Peyer's patch (tissue), 4 donors: ENCODE measurements around the gene ZNF429. TPM values are rescaled to one million over a fixed set of nuclear protein-coding genes. Genes with fewer than 3 reads are reported as not detected.
"Not testable (repeated sequence)": the region's sequence is repeated elsewhere in the genome, so short reads cannot be mapped to it uniquely, and the experiment has no call there.

Experiments used
- DNase-seq, 3 donors: peaks; one replicate each; pipeline ENCODE4 v3.0.0-alpha.2; 2017 to 2019
- H3K27ac ChIP-seq, 4 donors: fragments of 200-600 bp; sonication (generic); one replicate each; pipeline ENCODE4 v1.5.1; 2016 to 2019
- H3K27me3 ChIP-seq, 2 donors: fragments of 200-600 bp; sonication (generic); one replicate each; pipeline ENCODE4 v1.5.1; 2019
- H3K36me3 ChIP-seq, 3 donors: fragments of 200-600 bp; sonication (generic); one replicate each; pipeline ENCODE4 v1.5.1; 2016 to 2019
- H3K4me1 ChIP-seq, 4 donors: fragments of 200-600 bp; sonication (generic); one replicate each; pipeline ENCODE4 v1.5.1; 2016 to 2019
- H3K4me3 ChIP-seq, 4 donors: fragments of 200-600 bp; sonication (generic); 1 replicate in 3 of 4; 2 replicates in 1 of 4; pipeline ENCODE4 v1.5.1; 2016 to 2019; ENCODE audit warnings: mild to moderate bottlenecking in 1 of 4
- H3K9me3 ChIP-seq, 4 donors: fragments of 200-600 bp; sonication (generic); one replicate each; pipeline ENCODE4 v1.5.1; 2016 to 2019; ENCODE audit warnings: mild to moderate bottlenecking in 1 of 4
- POLR2A ChIP-seq, 2 donors: fragments of 450-650 bp; IDR thresholded peaks; one replicate each; pipeline ENCODE4 v1.5.1; 2017; ENCODE audit warnings: antibody characterized with exemption in 2 of 2, mild to moderate bottlenecking in 2 of 2, moderate library complexity in 2 of 2
- total RNA-seq, 4 donors: library from RNA; depleted of rRNA; stranded (reverse); fragments of >200 nt; gene quantifications; one replicate each; pipeline ENCODE4 v1.1.0, GENCODE V29; 2016
- TF ChIP-seq, protein P1 (sequence below), 6 experiments: fragments of 450-650 bp in 4 of 6; fragments of 200-600 bp in 2 of 6; sonication (generic) in 1 of 6; IDR thresholded peaks; one replicate each; pipeline ENCODE4 v1.5.1; 2017 to 2019; ENCODE audit warnings: antibody characterized with exemption in 6 of 6, mild to moderate bottlenecking in 3 of 6, moderate library complexity in 1 of 6

The ZNF429 gene
- total RNA-seq, 4 donors from 2014 or later = 8.4 to 28.2 (median 20.0) TPM

DNA sequence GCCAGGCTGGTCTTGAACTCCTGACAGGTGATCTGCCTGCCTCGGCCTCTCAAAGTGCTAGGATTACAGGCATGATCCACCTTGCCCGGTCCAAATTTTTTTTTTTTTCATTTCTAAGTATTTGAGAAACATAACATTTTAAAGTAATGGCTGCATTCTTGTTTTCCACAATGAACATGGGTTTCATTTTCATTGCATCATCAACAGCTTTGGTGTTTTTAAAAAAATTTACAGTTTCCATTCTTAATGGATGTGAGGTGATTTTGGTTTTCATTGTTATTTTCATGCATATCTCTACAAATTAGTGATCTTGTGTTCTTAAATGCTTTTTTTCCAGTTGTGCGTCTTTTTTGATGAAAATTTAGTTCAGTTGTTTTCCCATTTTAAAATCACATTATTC lies 27.5 kb downstream of the ZNF429 start:
- Histone ChIP-seq H3K9me3 (peaks cover 0 to 60% (median 14%) of the 10 kb centered on the region in 4 donors), H3K27ac (no peak overlapping the region), H3K36me3 (peaks cover 0 to 84% (median 6%) of the 10 kb centered on the region in 3 donors), H3K27me3 (no peaks in the 10 kb centered on the region), H3K4me3 (no peak overlapping the region), H3K4me1 (no peaks in the 10 kb centered on the region)
- TF ChIP-seq POLR2A (IDR thresholded peaks at IDR 0.05) = no peak
- TF ChIP-seq, protein P1, sequence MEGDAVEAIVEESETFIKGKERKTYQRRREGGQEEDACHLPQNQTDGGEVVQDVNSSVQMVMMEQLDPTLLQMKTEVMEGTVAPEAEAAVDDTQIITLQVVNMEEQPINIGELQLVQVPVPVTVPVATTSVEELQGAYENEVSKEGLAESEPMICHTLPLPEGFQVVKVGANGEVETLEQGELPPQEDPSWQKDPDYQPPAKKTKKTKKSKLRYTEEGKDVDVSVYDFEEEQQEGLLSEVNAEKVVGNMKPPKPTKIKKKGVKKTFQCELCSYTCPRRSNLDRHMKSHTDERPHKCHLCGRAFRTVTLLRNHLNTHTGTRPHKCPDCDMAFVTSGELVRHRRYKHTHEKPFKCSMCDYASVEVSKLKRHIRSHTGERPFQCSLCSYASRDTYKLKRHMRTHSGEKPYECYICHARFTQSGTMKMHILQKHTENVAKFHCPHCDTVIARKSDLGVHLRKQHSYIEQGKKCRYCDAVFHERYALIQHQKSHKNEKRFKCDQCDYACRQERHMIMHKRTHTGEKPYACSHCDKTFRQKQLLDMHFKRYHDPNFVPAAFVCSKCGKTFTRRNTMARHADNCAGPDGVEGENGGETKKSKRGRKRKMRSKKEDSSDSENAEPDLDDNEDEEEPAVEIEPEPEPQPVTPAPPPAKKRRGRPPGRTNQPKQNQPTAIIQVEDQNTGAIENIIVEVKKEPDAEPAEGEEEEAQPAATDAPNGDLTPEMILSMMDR (IDR thresholded peaks at IDR 0.05) = no peak
- no peak for DNase-seq

DNA sequence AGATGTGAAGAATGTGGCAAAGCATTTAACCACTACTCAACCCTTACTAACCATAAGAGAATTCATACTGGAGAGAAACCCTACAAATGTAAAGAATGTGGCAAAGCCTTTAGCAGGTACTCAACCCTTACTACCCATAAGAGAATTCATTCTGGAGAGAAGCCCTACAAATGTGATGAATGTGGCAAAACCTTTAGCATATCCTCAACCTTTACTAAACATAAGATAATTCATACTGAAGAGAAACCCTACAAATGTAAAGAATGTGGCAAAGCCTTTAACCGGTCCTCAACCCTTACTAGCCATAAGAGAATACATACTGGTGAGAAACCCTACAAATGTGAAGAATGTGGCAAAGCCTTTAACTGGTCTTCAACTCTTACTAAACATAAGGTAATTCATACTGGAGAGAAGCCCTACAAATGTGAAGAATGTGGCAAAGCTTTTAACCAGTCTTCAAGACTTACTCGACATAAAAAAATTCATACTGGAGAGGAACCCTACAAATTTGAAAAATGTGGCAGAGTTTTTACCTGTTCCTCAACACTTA lies 31.4 kb downstream of the ZNF429 start:
- not testable (repeated sequence) for H3K4me1 ChIP-seq, H3K4me3 ChIP-seq, H3K27me3 ChIP-seq, DNase-seq, H3K27ac ChIP-seq
- H3K9me3 ChIP-seq = peaks cover 0 to 71% (median 14%) of the 10 kb centered on the region in 4 donors
- H3K36me3 ChIP-seq = peaks cover 0 to 54% (median 6%) of the 10 kb centered on the region in 3 donors

DNA sequence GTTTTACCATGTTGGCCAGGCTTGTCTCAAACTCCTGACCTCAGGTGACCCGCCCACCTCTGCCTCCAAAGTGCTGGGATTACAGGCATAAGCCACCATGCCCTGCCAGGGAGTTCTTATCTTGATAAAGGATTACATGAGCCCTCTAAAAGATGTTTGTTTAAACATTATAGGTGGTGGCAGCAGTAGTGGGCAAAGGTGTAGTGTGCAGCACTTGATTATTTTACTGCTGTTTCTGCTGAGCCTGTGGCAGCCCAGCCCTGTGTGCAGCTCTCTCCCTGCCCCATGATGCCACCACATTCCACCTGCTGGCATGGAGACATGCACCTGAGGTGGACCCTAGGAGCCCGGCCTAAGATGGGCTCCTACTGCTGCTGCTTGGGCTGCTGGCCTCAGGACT lies 54.0 kb downstream of the ZNF429 start:
- H3K9me3 ChIP-seq = peaks cover 0 to 8% (median 0%) of the 10 kb centered on the region in 4 donors
- no peak for DNase-seq
- H3K36me3 ChIP-seq = no peaks in the 10 kb centered on the region
- H3K4me3 ChIP-seq = no peak overlapping the region
- H3K4me1 ChIP-seq = no peaks in the 10 kb centered on the region
- H3K27ac ChIP-seq = no peak overlapping the region
- H3K27me3 ChIP-seq = no peaks in the 10 kb centered on the region
- TF ChIP-seq POLR2A (IDR thresholded peaks at IDR 0.05) = no peak
- TF ChIP-seq, protein P1 (IDR thresholded peaks at IDR 0.05) = no peak

DNA sequence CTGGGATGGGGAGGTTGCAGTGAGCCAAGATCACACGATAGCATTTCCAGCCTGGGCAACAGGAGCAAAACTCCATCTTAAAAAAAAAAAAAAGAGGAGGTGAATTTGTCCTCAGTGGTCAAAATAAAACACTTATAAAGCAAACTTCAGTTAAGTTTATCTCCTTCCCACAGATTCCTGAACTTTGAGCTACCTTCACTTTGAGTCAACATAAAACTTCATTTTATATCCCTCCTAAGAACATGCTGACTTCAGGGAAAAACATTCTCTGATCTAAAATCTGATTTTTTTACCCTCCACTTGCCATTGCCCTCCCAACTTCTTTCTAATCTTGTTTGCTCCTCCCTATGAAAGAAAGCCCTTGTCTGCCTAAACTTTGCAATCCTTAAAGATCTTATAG lies 59.0 kb downstream of the ZNF429 start:
- Histone ChIP-seq H3K27me3 (no peaks in the 10 kb centered on the region), H3K9me3 (peaks cover 0 to 12% (median 0%) of the 10 kb centered on the region in 4 donors), H3K4me1 (no peaks in the 10 kb centered on the region), H3K36me3 (no peaks in the 10 kb centered on the region), H3K27ac (no peak overlapping the region), H3K4me3 (no peak overlapping the region)
- no peak for DNase-seq
- no peak for TF ChIP-seq POLR2A (IDR thresholded peaks at IDR 0.05)
- TF ChIP-seq, protein P1 (IDR thresholded peaks at IDR 0.05) = no peak

DNA sequence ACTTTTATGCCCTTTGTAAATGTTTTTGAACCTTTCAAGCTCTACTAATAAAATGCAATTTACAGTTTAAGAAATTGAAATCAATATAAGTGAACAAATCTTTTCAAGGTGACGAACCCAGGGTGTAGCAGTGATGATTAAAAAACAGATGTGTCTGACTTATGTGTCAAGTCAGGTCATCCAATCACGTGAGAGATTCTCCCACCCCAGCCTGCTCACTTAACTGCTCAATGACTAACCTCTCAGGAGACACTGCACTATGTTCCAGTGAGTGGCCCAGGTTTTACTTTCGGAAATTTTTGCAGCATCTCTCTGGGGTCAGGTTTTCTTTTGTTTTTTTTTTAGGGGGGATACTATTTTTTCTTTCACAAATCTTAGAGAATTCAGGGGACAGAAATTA lies 60.7 kb downstream of the ZNF429 start:
- peaks cover 0 to 20% (median 0%) of the 10 kb centered on the region in 4 donors for H3K9me3 ChIP-seq
- no peak overlapping the region for H3K27ac ChIP-seq
- DNase-seq = no peak
- no peaks in the 10 kb centered on the region for H3K4me1 ChIP-seq
- TF ChIP-seq POLR2A (IDR thresholded peaks at IDR 0.05) = no peak
- no peaks in the 10 kb centered on the region for H3K27me3 ChIP-seq
- no peaks in the 10 kb centered on the region for H3K36me3 ChIP-seq
- no peak overlapping the region for H3K4me3 ChIP-seq

DNA sequence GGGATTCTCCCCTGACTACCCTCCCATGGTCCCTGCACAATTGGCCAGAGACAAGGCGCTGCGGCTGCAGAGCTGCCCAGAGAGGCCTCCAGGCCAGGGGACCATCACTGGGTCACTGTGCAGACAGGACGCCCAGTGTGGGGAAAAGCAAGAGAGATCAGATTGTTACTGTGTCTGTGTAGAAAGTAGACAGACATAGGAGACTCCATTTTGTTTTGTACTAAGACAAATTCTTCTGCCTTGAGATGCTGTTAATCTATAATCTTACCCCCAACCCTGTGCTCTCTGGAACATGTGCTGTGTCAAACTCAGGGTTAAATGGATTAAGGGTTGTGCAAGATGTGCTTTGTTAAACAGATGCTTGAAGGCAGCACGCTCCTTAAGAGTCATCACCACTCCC lies 62.4 kb downstream of the ZNF429 start:
- peaks cover 0 to 23% (median 0%) of the 10 kb centered on the region in 4 donors for H3K9me3 ChIP-seq
- not testable (repeated sequence) for H3K27me3 ChIP-seq, DNase-seq, H3K36me3 ChIP-seq, H3K4me1 ChIP-seq, H3K27ac ChIP-seq
- H3K4me3 ChIP-seq = peak overlapping the region in 1 of 4 donors; percentile 32

DNA sequence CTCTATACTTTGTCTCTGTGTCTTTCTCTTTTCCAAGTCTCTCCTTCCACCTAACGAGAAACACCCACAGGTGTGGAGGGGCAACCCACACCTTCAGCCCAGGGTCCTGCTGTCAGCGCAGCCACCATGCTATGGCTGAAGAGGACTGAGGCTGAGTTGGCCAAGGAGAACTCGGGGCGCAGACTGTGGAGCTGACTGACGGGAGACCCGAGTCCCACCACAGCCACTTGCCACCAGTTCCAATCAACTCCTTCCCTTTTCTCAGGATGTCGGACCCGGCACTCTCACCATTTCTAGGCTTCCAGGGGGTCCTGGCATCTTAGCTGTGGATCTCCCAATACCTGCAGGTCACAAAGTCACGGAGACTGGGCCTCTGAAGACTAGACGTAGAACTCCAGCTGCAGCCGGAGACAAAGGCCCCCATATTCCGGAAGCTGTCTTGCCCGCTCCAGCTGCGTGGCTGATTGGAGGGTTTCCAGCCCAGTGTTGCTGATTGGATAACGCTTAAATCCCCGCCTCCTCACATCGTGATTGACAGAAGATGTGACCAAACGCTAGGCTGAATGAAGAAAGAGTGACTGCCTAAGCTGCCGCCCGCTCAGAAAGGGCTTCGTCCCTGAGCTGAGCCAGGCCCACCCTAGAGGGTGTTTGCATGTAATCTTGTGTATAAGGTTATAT lies 63.6 kb downstream of the ZNF429 start:
- Histone ChIP-seq H3K4me3 (peak overlapping the region; percentile 23 to 46 (median 44)), H3K4me1 (no peaks in the 10 kb centered on the region), H3K36me3 (no peaks in the 10 kb centered on the region), H3K9me3 (peaks cover 0 to 31% (median 0%) of the 10 kb centered on the region in 4 donors), H3K27me3 (no peaks in the 10 kb centered on the region), H3K27ac (peak overlapping the region in 3 of 4 donors; percentile 34 to 73 (median 55))
- TF ChIP-seq, protein P1 (IDR thresholded peaks at IDR 0.05) = no peak
- TF ChIP-seq POLR2A (IDR thresholded peaks at IDR 0.05) = peak in 1 of 2 donors; percentile 26
- peak; percentile 63 to 91 (median 82) for DNase-seq
